ENCODE data around the gene SLC26A1.

The SLC26A1 gene

DNA sequence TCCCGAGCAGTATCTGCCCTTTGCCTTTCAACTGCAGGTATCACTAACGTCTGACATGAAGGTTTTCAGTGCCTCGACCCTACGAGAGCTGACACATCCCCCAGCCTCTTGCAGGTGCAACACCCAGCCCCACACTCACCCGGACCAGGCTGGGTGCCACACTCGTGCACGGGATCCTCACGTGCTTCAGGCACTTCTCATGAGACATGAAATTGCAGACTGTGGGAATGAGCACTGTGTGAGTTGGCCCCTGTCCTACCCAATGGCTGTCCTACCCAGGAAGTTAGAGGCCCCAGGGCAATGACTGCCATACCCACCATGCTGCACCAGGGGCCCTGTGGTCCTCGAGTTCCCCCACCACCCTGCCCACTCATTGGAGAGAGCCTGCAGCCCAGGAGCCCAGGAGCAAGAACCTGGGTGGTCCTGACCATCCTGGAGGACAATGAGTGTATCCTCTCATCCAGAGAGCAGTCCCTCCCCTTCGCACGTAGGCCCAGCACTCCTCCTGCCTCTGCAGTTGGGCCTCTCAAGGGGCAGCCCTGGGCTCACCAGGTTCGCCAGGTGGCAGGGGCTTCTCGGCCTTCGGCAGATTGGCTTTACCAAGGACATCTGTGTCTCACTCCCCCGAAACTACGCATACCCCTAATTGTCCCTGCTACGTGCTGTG, 22.2 kb downstream of the SLC26A1 start:
- H2BK15ac ChIP-seq (ENCODE audit: low read depth, poor library complexity, severe bottlenecking): no peak overlapping the region
- no peaks in the 10 kb centered on the region for H3K27me3 ChIP-seq (ENCODE audit: control insufficient read depth in 1 of 2, insufficient read depth in 1 of 2, low read length in 2 of 2)
- no peak overlapping the region for H3K9ac ChIP-seq (ENCODE audit: low read length)
- H2BK12ac ChIP-seq (ENCODE audit: low read length in 2 of 2): no peak overlapping the region
- H3K36me3 ChIP-seq (ENCODE audit: control insufficient read depth in 1 of 2, insufficient read depth in 2 of 2, low read depth in 1 of 2, low read length in 2 of 2): peaks cover 15 to 43% of the 10 kb centered on the region in 2 experiments
- H3K4ac ChIP-seq (ENCODE audit: low read depth in 1 of 2, low read length in 2 of 2): peak overlapping the region in 1 of 2 experiments; percentile 21
- 77% methylated on average over 17 of the region's 17 CpGs for WGBS
- peak overlapping the region; percentile 6 for H2AFZ ChIP-seq (ENCODE audit: low read depth, low read length)
- peaks cover 34% of the 10 kb centered on the region for H3K4me1 ChIP-seq (ENCODE audit: control insufficient read depth, insufficient read depth, low read depth, low read length)
- no peak overlapping the region for H3K27ac ChIP-seq (ENCODE audit: low read length, poor library complexity, severe bottlenecking)
- no peak for DNase-seq
- H3K79me1 ChIP-seq (replicated peaks; ENCODE audit: low read length, poor library complexity, severe bottlenecking): peaks cover 36% of the 10 kb centered on the region
- no peak overlapping the region for H3K23ac ChIP-seq (ENCODE audit: low read length in 2 of 2)
- H3K4me2 ChIP-seq (ENCODE audit: low read length, poor library complexity, severe bottlenecking): no peak overlapping the region
- H2BK5ac ChIP-seq (ENCODE audit: low read depth, low read length, poor library complexity, severe bottlenecking): no peak overlapping the region
- no peak overlapping the region for H3K14ac ChIP-seq (ENCODE audit: low read length in 2 of 2)
- no peak overlapping the region for H3K18ac ChIP-seq (ENCODE audit: low read depth in 1 of 2, low read length in 2 of 2)
- no peak overlapping the region for H2AK5ac ChIP-seq (ENCODE audit: low read length, severe bottlenecking)
- H3K4me3 ChIP-seq (ENCODE audit: insufficient read depth in 1 of 2, low read depth in 1 of 2, low read length in 2 of 2): no peak overlapping the region
- no peak overlapping the region for H4K91ac ChIP-seq (ENCODE audit: low read length)
- H4K8ac ChIP-seq (ENCODE audit: low read length): no peak overlapping the region
- no peak overlapping the region for H2BK120ac ChIP-seq (ENCODE audit: low read depth, low read length)
- H3K9me3 ChIP-seq (ENCODE audit: control insufficient read depth, low read length): no peaks in the 10 kb centered on the region

DNA sequence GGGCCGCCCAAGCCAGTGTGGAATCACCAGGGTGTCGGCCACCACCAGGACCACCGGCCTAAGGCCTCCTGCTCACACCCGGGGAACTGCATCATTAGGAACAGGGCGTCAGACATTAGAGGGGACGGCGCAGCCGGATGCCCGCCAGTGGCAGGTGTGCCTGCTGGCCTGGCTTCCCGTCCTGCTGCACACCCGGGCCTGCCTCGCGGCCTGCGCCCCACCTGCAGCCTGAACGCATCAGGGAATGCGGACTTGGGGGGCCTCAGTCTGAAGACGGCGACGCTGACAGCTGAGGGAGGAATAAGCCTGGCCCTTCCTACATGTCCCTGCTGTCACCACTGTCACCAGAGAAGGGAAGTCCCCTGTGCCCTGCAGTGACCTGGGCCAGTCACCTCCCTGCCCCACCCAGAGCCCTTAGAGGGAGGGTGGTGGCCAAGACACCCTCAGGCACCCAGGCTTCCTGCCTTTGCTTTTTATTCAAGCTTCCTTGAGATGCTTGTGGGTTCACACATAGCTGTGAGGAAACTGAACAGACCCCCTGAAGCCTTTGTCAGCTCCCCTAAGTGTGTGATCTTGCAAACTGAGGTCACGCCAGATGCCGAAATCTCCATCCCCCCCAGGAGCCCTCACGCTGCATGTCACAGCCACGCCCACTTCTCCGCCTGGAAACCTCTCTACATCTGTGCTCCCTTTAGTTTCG, 23.0 kb downstream of the SLC26A1 start:
- 86% methylated on average over 25 of the region's 25 CpGs for WGBS

DNA sequence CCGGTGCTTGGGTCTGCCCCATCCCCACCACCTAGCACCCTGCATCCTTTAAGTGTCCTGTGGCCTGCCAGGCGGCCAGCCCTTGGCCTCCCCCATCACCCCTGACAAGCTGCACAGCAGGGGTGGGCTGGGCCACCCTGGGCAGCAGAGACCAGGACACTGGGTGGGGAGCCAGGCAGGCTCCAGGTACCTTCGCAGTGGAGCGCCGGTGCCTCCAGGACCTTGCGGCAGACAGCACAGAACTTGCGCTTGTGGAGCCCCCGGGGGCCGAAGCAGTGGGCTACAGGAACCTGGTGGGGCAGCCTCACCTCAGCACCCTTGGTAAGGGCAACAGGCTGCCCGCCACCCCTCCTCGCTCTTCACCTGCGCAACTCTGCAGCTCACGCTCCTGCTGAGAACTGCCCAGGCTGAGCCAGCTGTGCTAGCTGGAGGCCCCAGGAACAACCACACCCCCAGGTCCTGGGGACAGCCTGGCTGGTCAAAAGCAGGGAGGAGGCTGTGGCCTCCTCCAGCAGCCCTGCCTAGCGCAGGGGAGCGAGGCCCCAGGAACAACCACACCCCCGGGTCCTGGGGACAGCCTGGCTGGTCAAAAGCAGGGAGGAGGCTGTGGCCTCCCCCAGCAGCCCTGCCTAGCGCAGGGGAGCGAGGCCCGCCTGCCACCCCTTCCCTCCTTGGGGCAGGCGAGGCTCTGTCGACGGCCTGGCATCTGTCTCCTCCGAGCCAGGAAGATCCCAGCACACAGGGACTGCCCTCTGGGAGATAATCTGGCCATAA, 24.4 kb downstream of the SLC26A1 start:
- Histone ChIP-seq H2BK5ac (ENCODE audit: low read depth, low read length, poor library complexity, severe bottlenecking) (no peak overlapping the region), H3K4me1 (ENCODE audit: control insufficient read depth, insufficient read depth, low read depth, low read length) (peaks cover 38% of the 10 kb centered on the region), H2AK5ac (ENCODE audit: low read length, severe bottlenecking) (no peak overlapping the region), H3K4ac (ENCODE audit: low read depth in 1 of 2, low read length in 2 of 2) (no peak overlapping the region), H3K18ac (ENCODE audit: low read depth in 1 of 2, low read length in 2 of 2) (no peak overlapping the region), H2BK120ac (ENCODE audit: low read depth, low read length) (no peak overlapping the region), H4K91ac (ENCODE audit: low read length) (peak overlapping the region; percentile 48), H3K9ac (ENCODE audit: low read length) (no peak overlapping the region), H3K27ac (ENCODE audit: low read length, poor library complexity, severe bottlenecking) (no peak overlapping the region), H3K9me3 (ENCODE audit: control insufficient read depth, low read length) (no peaks in the 10 kb centered on the region), H3K23ac (ENCODE audit: low read length in 2 of 2) (no peak overlapping the region), H3K27me3 (ENCODE audit: control insufficient read depth in 1 of 2, insufficient read depth in 1 of 2, low read length in 2 of 2) (no peaks in the 10 kb centered on the region), H4K8ac (ENCODE audit: low read length) (no peak overlapping the region), H2BK15ac (ENCODE audit: low read depth, poor library complexity, severe bottlenecking) (no peak overlapping the region), H3K4me3 (ENCODE audit: insufficient read depth in 1 of 2, low read depth in 1 of 2, low read length in 2 of 2) (no peak overlapping the region), H2BK12ac (ENCODE audit: low read length in 2 of 2) (no peak overlapping the region), H3K36me3 (ENCODE audit: control insufficient read depth in 1 of 2, insufficient read depth in 2 of 2, low read depth in 1 of 2, low read length in 2 of 2) (peaks cover 33 to 65% of the 10 kb centered on the region in 2 experiments), H3K79me1 (replicated peaks; ENCODE audit: low read length, poor library complexity, severe bottlenecking) (peaks cover 36% of the 10 kb centered on the region), H3K14ac (ENCODE audit: low read length in 2 of 2) (no peak overlapping the region), H3K4me2 (ENCODE audit: low read length, poor library complexity, severe bottlenecking) (no peak overlapping the region), H2AFZ (ENCODE audit: low read depth, low read length) (no peak overlapping the region)
- 80% methylated on average over 23 of the region's 23 CpGs for WGBS
- DNase-seq: no peak

More for the DNA sequence above, 23.0 kb downstream of the SLC26A1 start:
- H2BK120ac ChIP-seq (ENCODE audit: low read depth, low read length): no peak overlapping the region
- no peak overlapping the region for H3K4me2 ChIP-seq (ENCODE audit: low read length, poor library complexity, severe bottlenecking)
- no peak overlapping the region for H4K8ac ChIP-seq (ENCODE audit: low read length)
- no peak overlapping the region for H2BK5ac ChIP-seq (ENCODE audit: low read depth, low read length, poor library complexity, severe bottlenecking)
- no peak overlapping the region for H2AK5ac ChIP-seq (ENCODE audit: low read length, severe bottlenecking)
- no peak overlapping the region for H2BK15ac ChIP-seq (ENCODE audit: low read depth, poor library complexity, severe bottlenecking)
- no peak overlapping the region for H3K18ac ChIP-seq (ENCODE audit: low read depth in 1 of 2, low read length in 2 of 2)
- no peak for DNase-seq
- no peaks in the 10 kb centered on the region for H3K9me3 ChIP-seq (ENCODE audit: control insufficient read depth, low read length)
- H2BK12ac ChIP-seq (ENCODE audit: low read length in 2 of 2): no peak overlapping the region
- peaks cover 39% of the 10 kb centered on the region for H3K4me1 ChIP-seq (ENCODE audit: control insufficient read depth, insufficient read depth, low read depth, low read length)
- H3K79me1 ChIP-seq (replicated peaks; ENCODE audit: low read length, poor library complexity, severe bottlenecking): peaks cover 36% of the 10 kb centered on the region
- no peak overlapping the region for H3K27ac ChIP-seq (ENCODE audit: low read length, poor library complexity, severe bottlenecking)
- no peak overlapping the region for H3K23ac ChIP-seq (ENCODE audit: low read length in 2 of 2)
- no peak overlapping the region for H3K4ac ChIP-seq (ENCODE audit: low read depth in 1 of 2, low read length in 2 of 2)
- H3K14ac ChIP-seq (ENCODE audit: low read length in 2 of 2): no peak overlapping the region
- no peak overlapping the region for H3K4me3 ChIP-seq (ENCODE audit: insufficient read depth in 1 of 2, low read depth in 1 of 2, low read length in 2 of 2)
- H3K9ac ChIP-seq (ENCODE audit: low read length): no peak overlapping the region
- H4K91ac ChIP-seq (ENCODE audit: low read length): no peak overlapping the region
- H2AFZ ChIP-seq (ENCODE audit: low read depth, low read length): no peak overlapping the region
- no peaks in the 10 kb centered on the region for H3K27me3 ChIP-seq (ENCODE audit: control insufficient read depth in 1 of 2, insufficient read depth in 1 of 2, low read length in 2 of 2)
- peaks cover 23 to 51% of the 10 kb centered on the region in 2 experiments for H3K36me3 ChIP-seq (ENCODE audit: control insufficient read depth in 1 of 2, insufficient read depth in 2 of 2, low read depth in 1 of 2, low read length in 2 of 2)

DNA sequence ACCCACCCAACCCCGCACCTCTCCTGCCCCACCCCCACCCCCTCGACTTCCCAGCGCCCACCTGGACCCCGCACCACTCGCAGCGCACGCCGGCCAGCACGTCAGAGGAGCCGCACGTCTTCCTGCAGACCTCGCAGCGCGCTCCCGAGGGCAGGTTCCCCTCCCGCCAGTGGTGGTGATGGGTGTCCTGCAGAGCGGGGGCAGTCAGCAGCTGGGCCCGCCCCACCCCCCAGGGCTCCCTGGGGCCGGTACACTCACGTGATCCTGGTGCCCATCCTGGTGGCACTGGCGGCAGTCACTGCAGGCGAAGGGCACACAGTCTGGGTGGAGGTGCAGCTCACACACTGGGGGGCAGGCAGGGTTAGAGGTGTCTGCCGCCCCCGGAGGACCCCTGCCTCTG, 25.0 kb downstream of the SLC26A1 start:
- H3K23ac ChIP-seq (ENCODE audit: low read length in 2 of 2): peak overlapping the region in 1 of 2 experiments; percentile 5
- H3K9ac ChIP-seq (ENCODE audit: low read length): no peak overlapping the region
- peaks cover 33 to 71% of the 10 kb centered on the region in 2 experiments for H3K36me3 ChIP-seq (ENCODE audit: control insufficient read depth in 1 of 2, insufficient read depth in 2 of 2, low read depth in 1 of 2, low read length in 2 of 2)
- H3K9me3 ChIP-seq (ENCODE audit: control insufficient read depth, low read length): no peaks in the 10 kb centered on the region
- H2AK5ac ChIP-seq (ENCODE audit: low read length, severe bottlenecking): no peak overlapping the region
- H3K14ac ChIP-seq (ENCODE audit: low read length in 2 of 2): peak overlapping the region in 1 of 2 experiments; percentile 35
- H2BK5ac ChIP-seq (ENCODE audit: low read depth, low read length, poor library complexity, severe bottlenecking): no peak overlapping the region
- no peak overlapping the region for H2BK12ac ChIP-seq (ENCODE audit: low read length in 2 of 2)
- H3K18ac ChIP-seq (ENCODE audit: low read depth in 1 of 2, low read length in 2 of 2): no peak overlapping the region
- no peak overlapping the region for H4K8ac ChIP-seq (ENCODE audit: low read length)
- peaks cover 35% of the 10 kb centered on the region for H3K4me1 ChIP-seq (ENCODE audit: control insufficient read depth, insufficient read depth, low read depth, low read length)
- no peak overlapping the region for H2BK15ac ChIP-seq (ENCODE audit: low read depth, poor library complexity, severe bottlenecking)
- peaks cover 36% of the 10 kb centered on the region for H3K79me1 ChIP-seq (replicated peaks; ENCODE audit: low read length, poor library complexity, severe bottlenecking)
- DNase-seq: no peak
- no peak overlapping the region for H3K27ac ChIP-seq (ENCODE audit: low read length, poor library complexity, severe bottlenecking)
- H3K4me2 ChIP-seq (ENCODE audit: low read length, poor library complexity, severe bottlenecking): no peak overlapping the region
- no peaks in the 10 kb centered on the region for H3K27me3 ChIP-seq (ENCODE audit: control insufficient read depth in 1 of 2, insufficient read depth in 1 of 2, low read length in 2 of 2)
- H2BK120ac ChIP-seq (ENCODE audit: low read depth, low read length): no peak overlapping the region
- 34% methylated on average over 20 of the region's 24 CpGs for WGBS
- no peak overlapping the region for H4K91ac ChIP-seq (ENCODE audit: low read length)
- H3K4me3 ChIP-seq (ENCODE audit: insufficient read depth in 1 of 2, low read depth in 1 of 2, low read length in 2 of 2): no peak overlapping the region
- no peak overlapping the region for H2AFZ ChIP-seq (ENCODE audit: low read depth, low read length)
- H3K4ac ChIP-seq (ENCODE audit: low read depth in 1 of 2, low read length in 2 of 2): no peak overlapping the region

Data from mesenchymal stem cell (in vitro differentiated cells and primary cell).